ENCODE results near the gene DPM2. TPM values are rescaled to one million over a fixed set of nuclear protein-coding genes. Genes with fewer than 3 reads are reported as not detected.

Gene DPM2
- total and polyA plus RNA-seq, 4 donors = 20.5 to 51.3 (median 50.9) TPM

GRCh38 chr9:127919253-127919815 lies 18.3 kb downstream of the DPM2 start:
- Histone ChIP-seq H3K27ac (ENCODE audit: low read depth in 1 of 2, low read length in 1 of 2) (peak overlapping the region in 1 of 2 donors; percentile 54), H3K4me1 (ENCODE audit: control insufficient read depth in 5 of 5, insufficient read depth in 5 of 5, low read length in 5 of 5) (peaks cover 2 to 13% (median 10%) of the 10 kb centered on the region in 5 donors)
- ATAC-seq (ENCODE audit: insufficient read depth, low FRiP score) = peak; percentile 56

GRCh38 chr9:127918183-127919107 lies 19.2 kb downstream of the DPM2 start:
- DNase-seq = peak in 1 of 3 donors; percentile 27
- no peak for TF ChIP-seq CTCF (IDR thresholded peaks at IDR 0.05; ENCODE audit: control extremely low read depth, extremely low read depth)
- H3K9ac ChIP-seq (ENCODE audit: insufficient read depth in 1 of 2, low read length in 2 of 2) = no peak overlapping the region
- 80 to 84% methylated on average over 8 of the region's 8 CpGs for WGBS, 2 donors
- H3K27me3 ChIP-seq (ENCODE audit: control insufficient read depth in 3 of 3, insufficient read depth in 3 of 3, low read length in 2 of 3) = no peaks in the 10 kb centered on the region
- H3K36me3 ChIP-seq (ENCODE audit: control insufficient read depth in 4 of 4, insufficient read depth in 4 of 4, low read length in 4 of 4) = peaks cover 0 to 4% (median 0%) of the 10 kb centered on the region in 4 donors
- no peak for ATAC-seq (ENCODE audit: insufficient read depth, low FRiP score)
- no peak overlapping the region for H3K4me3 ChIP-seq
- H3K27ac ChIP-seq (ENCODE audit: low read depth in 1 of 2, low read length in 1 of 2) = peak overlapping the region in 1 of 2 donors; percentile 54
- no peaks in the 10 kb centered on the region for H3K9me3 ChIP-seq (ENCODE audit: control insufficient read depth in 4 of 4, insufficient read depth in 3 of 4, low read length in 3 of 4)
- H3K4me1 ChIP-seq (ENCODE audit: control insufficient read depth in 5 of 5, insufficient read depth in 5 of 5, low read length in 5 of 5) = peaks cover 2 to 13% (median 10%) of the 10 kb centered on the region in 5 donors

More at GRCh38 chr9:127919253-127919815, 18.3 kb downstream of the DPM2 start:
- H3K9ac ChIP-seq (ENCODE audit: insufficient read depth in 1 of 2, low read length in 2 of 2) = no peak overlapping the region
- H3K9me3 ChIP-seq (ENCODE audit: control insufficient read depth in 4 of 4, insufficient read depth in 3 of 4, low read length in 3 of 4) = no peaks in the 10 kb centered on the region
- no peak overlapping the region for H3K4me3 ChIP-seq
- H3K27me3 ChIP-seq (ENCODE audit: control insufficient read depth in 3 of 3, insufficient read depth in 3 of 3, low read length in 2 of 3) = no peaks in the 10 kb centered on the region
- WGBS, 2 donors = 23 to 27% methylated on average over 8 of the region's 8 CpGs
- H3K36me3 ChIP-seq (ENCODE audit: control insufficient read depth in 4 of 4, insufficient read depth in 4 of 4, low read length in 4 of 4) = peaks cover 0 to 3% (median 0%) of the 10 kb centered on the region in 4 donors
- DNase-seq = no peak
- no peak for TF ChIP-seq CTCF (IDR thresholded peaks at IDR 0.05; ENCODE audit: control extremely low read depth, extremely low read depth)

- Histone ChIP-seq H3K27me3 (ENCODE audit: control insufficient read depth in 3 of 3, insufficient read depth in 3 of 3, low read length in 2 of 3) (no peaks in the 10 kb centered on the region), H3K4me3 (no peak overlapping the region), H3K9me3 (ENCODE audit: control insufficient read depth in 4 of 4, insufficient read depth in 3 of 4, low read length in 3 of 4) (no peaks in the 10 kb centered on the region), H3K9ac (ENCODE audit: insufficient read depth in 1 of 2, low read length in 2 of 2) (peak overlapping the region in 1 of 2 donors; percentile 11), H3K4me1 (ENCODE audit: control insufficient read depth in 5 of 5, insufficient read depth in 5 of 5, low read length in 5 of 5) (peaks cover 2 to 13% (median 10%) of the 10 kb centered on the region in 5 donors), H3K27ac (ENCODE audit: low read depth in 1 of 2, low read length in 1 of 2) (peak overlapping the region in 1 of 2 donors; percentile 21), H3K36me3 (ENCODE audit: control insufficient read depth in 4 of 4, insufficient read depth in 4 of 4, low read length in 4 of 4) (peaks cover 0 to 6% (median 0%) of the 10 kb centered on the region in 4 donors)
- 59 to 60% methylated on average over 6 of the region's 6 CpGs for WGBS, 2 donors
- no peak for TF ChIP-seq CTCF (IDR thresholded peaks at IDR 0.05; ENCODE audit: control extremely low read depth, extremely low read depth)
- ATAC-seq (ENCODE audit: insufficient read depth, low FRiP score) = no peak
- DNase-seq = no peak
Observed at GRCh38 chr9:127917603-127918002, 20.1 kb downstream of the DPM2 start.
